Thyroid gland (tissue), 4 donors: ENCODE results near the gene HIVEP3.

Experiments used
- CTCF ChIP-seq, 6 experiments: fragments of 200-600 bp in 3 of 6; fragments of 450-650 bp in 3 of 6; sonication (generic) in 3 of 6; IDR thresholded peaks; one replicate each; pipeline ENCODE4 v1.5.1; 2016 to 2019; ENCODE audit warnings: antibody characterized with exemption in 6 of 6, mild to moderate bottlenecking in 2 of 6, inconsistent platforms in 1 of 6, moderate library complexity in 1 of 6
- POLR2A ChIP-seq, 2 donors: fragments of 450-650 bp; IDR thresholded peaks; one replicate each; pipeline ENCODE4 v1.6.1; 2017; ENCODE audit warnings: antibody characterized with exemption in 2 of 2, mild to moderate bottlenecking in 2 of 2, moderate library complexity in 1 of 2

- TF ChIP-seq CTCF (IDR thresholded peaks at IDR 0.05) (no peak), POLR2A (IDR thresholded peaks at IDR 0.05) (no peak)
These were observed 141.8 kb downstream of the HIVEP3 start for GRCh38 chr1:41776891-41777441.
